ENCODE measurements around the gene ADARB2.
"Not testable (repeated sequence)": the region's sequence is repeated elsewhere in the genome, so short reads cannot be mapped to it uniquely, and the experiment has no call there.

The ADARB2 gene

GRCh38 chr10:1169981-1170866 is 567.1 kb downstream of the ADARB2 start:
- H3K4me3 Mint-ChIP-seq, result no peak overlapping the region
- H3K4me1 Mint-ChIP-seq, result no peaks in the 10 kb centered on the region
- DNase-seq (no peak), ATAC-seq (replicated peaks) (no peak)
- peaks cover 0 to 19% of the 10 kb centered on the region in 2 donors for H3K27me3 Mint-ChIP-seq
- H3K27ac Mint-ChIP-seq, result no peak overlapping the region
- H3K36me3 Mint-ChIP-seq, result no peaks in the 10 kb centered on the region
- no peaks in the 10 kb centered on the region for H3K9me3 Mint-ChIP-seq

GRCh38 chr10:1169186-1169885 is 568.0 kb downstream of the ADARB2 start:
- H3K9me3 Mint-ChIP-seq, result no peaks in the 10 kb centered on the region
- no peak for DNase-seq
- peaks cover 0 to 23% of the 10 kb centered on the region in 2 donors for H3K27me3 Mint-ChIP-seq
- no peak overlapping the region for H3K4me3 Mint-ChIP-seq
- H3K27ac Mint-ChIP-seq, result no peak overlapping the region
- H3K4me1 Mint-ChIP-seq, result no peaks in the 10 kb centered on the region
- no peak for ATAC-seq (replicated peaks)
- no peaks in the 10 kb centered on the region for H3K36me3 Mint-ChIP-seq

GRCh38 chr10:1168763-1169162 is 568.6 kb downstream of the ADARB2 start:
- ATAC-seq (replicated peaks), result no peak
- Mint-ChIP-seq H3K36me3 (no peaks in the 10 kb centered on the region), H3K27me3 (peaks cover 0 to 19% of the 10 kb centered on the region in 2 donors), H3K27ac (no peak overlapping the region), H3K4me3 (no peak overlapping the region), H3K4me1 (no peaks in the 10 kb centered on the region), H3K9me3 (no peaks in the 10 kb centered on the region)
- no peak for DNase-seq

- no peaks in the 10 kb centered on the region for H3K9me3 Mint-ChIP-seq
- no peak overlapping the region for H3K27ac Mint-ChIP-seq
- ATAC-seq (replicated peaks) (no peak), DNase-seq (no peak)
- no peaks in the 10 kb centered on the region for H3K36me3 Mint-ChIP-seq
- peaks cover 0 to 13% of the 10 kb centered on the region in 2 donors for H3K27me3 Mint-ChIP-seq
- H3K4me3 Mint-ChIP-seq, result no peak overlapping the region
- no peaks in the 10 kb centered on the region for H3K4me1 Mint-ChIP-seq
Measured at GRCh38 chr10:1166828-1167275, 570.5 kb downstream of the ADARB2 start.

- Mint-ChIP-seq H3K36me3 (no peaks in the 10 kb centered on the region), H3K4me3 (no peak overlapping the region), H3K27ac (no peak overlapping the region), H3K4me1 (no peaks in the 10 kb centered on the region), H3K27me3 (peaks cover 0 to 8% of the 10 kb centered on the region in 2 donors), H3K9me3 (no peaks in the 10 kb centered on the region)
- ATAC-seq (replicated peaks) (no peak), DNase-seq (no peak)
Measured at GRCh38 chr10:1166101-1166827, 571.1 kb downstream of the ADARB2 start.

GRCh38 chr10:1163831-1164230 is 573.5 kb downstream of the ADARB2 start:
- H3K36me3 Mint-ChIP-seq, result no peaks in the 10 kb centered on the region
- H3K4me1 Mint-ChIP-seq, result no peaks in the 10 kb centered on the region
- DNase-seq (no peak), ATAC-seq (replicated peaks) (no peak)
- H3K4me3 Mint-ChIP-seq, result no peak overlapping the region
- no peak overlapping the region for H3K27ac Mint-ChIP-seq
- H3K9me3 Mint-ChIP-seq, result peaks cover 0 to 3% of the 10 kb centered on the region in 2 donors
- H3K27me3 Mint-ChIP-seq, result peaks cover 0 to 12% of the 10 kb centered on the region in 2 donors

GRCh38 chr10:1163204-1163660 is 574.1 kb downstream of the ADARB2 start:
- Mint-ChIP-seq H3K9me3 (peaks cover 0 to 3% of the 10 kb centered on the region in 2 donors), H3K36me3 (no peaks in the 10 kb centered on the region), H3K27ac (no peak overlapping the region), H3K27me3 (peaks cover 4 to 12% of the 10 kb centered on the region in 2 donors), H3K4me3 (no peak overlapping the region), H3K4me1 (no peaks in the 10 kb centered on the region)
- no peak for ATAC-seq (replicated peaks)
- no peak for DNase-seq

- DNase-seq (no peak), ATAC-seq (replicated peaks) (no peak)
- Mint-ChIP-seq H3K27ac (no peak overlapping the region), H3K4me3 (no peak overlapping the region), H3K27me3 (peaks cover 7 to 15% of the 10 kb centered on the region in 2 donors), H3K4me1 (no peaks in the 10 kb centered on the region), H3K9me3 (peaks cover 0 to 3% of the 10 kb centered on the region in 2 donors), H3K36me3 (no peaks in the 10 kb centered on the region)
Measured at GRCh38 chr10:1162481-1163203, 574.7 kb downstream of the ADARB2 start.

- H3K4me3 Mint-ChIP-seq; H3K9me3 Mint-ChIP-seq; ATAC-seq (replicated peaks); H3K4me1 Mint-ChIP-seq; DNase-seq; H3K36me3 Mint-ChIP-seq; H3K27ac Mint-ChIP-seq: not testable (repeated sequence)
- peaks cover 14 to 22% of the 10 kb centered on the region in 2 donors for H3K27me3 Mint-ChIP-seq
Measured at GRCh38 chr10:1161315-1161673, 576.0 kb downstream of the ADARB2 start.

- ATAC-seq (replicated peaks) (no peak), DNase-seq (no peak)
- no peak overlapping the region for H3K27ac Mint-ChIP-seq
- H3K4me1 Mint-ChIP-seq, result no peaks in the 10 kb centered on the region
- peaks cover 0 to 3% of the 10 kb centered on the region in 2 donors for H3K9me3 Mint-ChIP-seq
- H3K36me3 Mint-ChIP-seq, result no peaks in the 10 kb centered on the region
- H3K27me3 Mint-ChIP-seq, result peaks cover 14 to 22% of the 10 kb centered on the region in 2 donors
- H3K4me3 Mint-ChIP-seq, result no peak overlapping the region
Measured at GRCh38 chr10:1160561-1161314, 576.6 kb downstream of the ADARB2 start.

- Mint-ChIP-seq H3K4me3 (no peak overlapping the region), H3K27me3 (peaks cover 14 to 18% of the 10 kb centered on the region in 2 donors), H3K36me3 (no peaks in the 10 kb centered on the region), H3K27ac (no peak overlapping the region), H3K9me3 (peaks cover 0 to 3% of the 10 kb centered on the region in 2 donors), H3K4me1 (no peaks in the 10 kb centered on the region)
- DNase-seq (no peak), ATAC-seq (replicated peaks) (no peak)
Measured at GRCh38 chr10:1159131-1160061, 577.9 kb downstream of the ADARB2 start.

- DNase-seq; ATAC-seq (replicated peaks); H3K36me3 Mint-ChIP-seq; H3K9me3 Mint-ChIP-seq; H3K4me3 Mint-ChIP-seq; H3K27ac Mint-ChIP-seq; H3K4me1 Mint-ChIP-seq: not testable (repeated sequence)
- peaks cover 14 to 22% of the 10 kb centered on the region in 2 donors for H3K27me3 Mint-ChIP-seq
Measured at GRCh38 chr10:1158536-1158935, 578.8 kb downstream of the ADARB2 start.
